Upper lobe of left lung (tissue), 4 donors: ENCODE measurements around the gene TMEM9B.

ENCODE experiments used
- EP300 ChIP-seq, 4 donors: sonication (generic); formaldehyde crosslinking; IDR thresholded peaks; one replicate each; pipeline ENCODE4 v1.5.1; 2017; ENCODE audit warnings: antibody characterized with exemption in 4 of 4, control low read depth in 2 of 4
- POLR2A ChIP-seq, 4 donors: fragments of 450-650 bp; IDR thresholded peaks; one replicate each; pipeline ENCODE4 v1.5.1; 2016 to 2017; ENCODE audit warnings: antibody characterized with exemption in 4 of 4, mild to moderate bottlenecking in 2 of 4
- POLR2AphosphoS5 ChIP-seq, 2 donors: sonication (generic); formaldehyde crosslinking; IDR thresholded peaks; one replicate each; pipeline ENCODE4 v1.5.1; 2017; ENCODE audit warnings: antibody characterized with exemption in 2 of 2
- TF ChIP-seq, protein P1 (sequence below), 6 experiments: fragments of 450-650 bp in 4 of 6; fragments of 200-600 bp in 2 of 6; sonication (generic) in 2 of 6; IDR thresholded peaks; one replicate each; pipeline ENCODE4 v1.5.1; 2016 to 2019; ENCODE audit warnings: antibody characterized with exemption in 6 of 6

DNA sequence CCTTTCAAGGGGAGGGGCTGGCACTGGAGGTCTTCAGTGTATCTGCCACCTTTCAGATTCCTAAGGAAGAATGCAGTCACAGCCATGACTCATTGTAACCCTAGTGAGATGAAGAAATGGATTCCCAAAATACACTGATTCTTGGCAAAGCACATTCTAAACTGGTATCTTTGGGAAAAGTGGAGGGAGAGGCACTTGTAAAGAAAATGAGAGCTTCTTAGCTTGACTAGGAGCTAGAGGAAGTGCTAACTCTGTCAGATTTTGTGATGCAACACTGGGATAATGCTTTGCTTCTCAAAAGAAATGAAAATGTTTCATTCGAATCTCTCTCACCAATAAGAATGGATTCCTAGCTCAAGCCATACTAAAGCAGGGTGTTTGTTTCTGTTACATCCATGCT is 25.2 kb upstream of the TMEM9B start:
- TF ChIP-seq, protein P1, sequence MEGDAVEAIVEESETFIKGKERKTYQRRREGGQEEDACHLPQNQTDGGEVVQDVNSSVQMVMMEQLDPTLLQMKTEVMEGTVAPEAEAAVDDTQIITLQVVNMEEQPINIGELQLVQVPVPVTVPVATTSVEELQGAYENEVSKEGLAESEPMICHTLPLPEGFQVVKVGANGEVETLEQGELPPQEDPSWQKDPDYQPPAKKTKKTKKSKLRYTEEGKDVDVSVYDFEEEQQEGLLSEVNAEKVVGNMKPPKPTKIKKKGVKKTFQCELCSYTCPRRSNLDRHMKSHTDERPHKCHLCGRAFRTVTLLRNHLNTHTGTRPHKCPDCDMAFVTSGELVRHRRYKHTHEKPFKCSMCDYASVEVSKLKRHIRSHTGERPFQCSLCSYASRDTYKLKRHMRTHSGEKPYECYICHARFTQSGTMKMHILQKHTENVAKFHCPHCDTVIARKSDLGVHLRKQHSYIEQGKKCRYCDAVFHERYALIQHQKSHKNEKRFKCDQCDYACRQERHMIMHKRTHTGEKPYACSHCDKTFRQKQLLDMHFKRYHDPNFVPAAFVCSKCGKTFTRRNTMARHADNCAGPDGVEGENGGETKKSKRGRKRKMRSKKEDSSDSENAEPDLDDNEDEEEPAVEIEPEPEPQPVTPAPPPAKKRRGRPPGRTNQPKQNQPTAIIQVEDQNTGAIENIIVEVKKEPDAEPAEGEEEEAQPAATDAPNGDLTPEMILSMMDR (IDR thresholded peaks at IDR 0.05), result no peak
- TF ChIP-seq POLR2A (IDR thresholded peaks at IDR 0.05), result no peak
- TF ChIP-seq POLR2AphosphoS5 (IDR thresholded peaks at IDR 0.05), result no peak
- no peak for TF ChIP-seq EP300 (IDR thresholded peaks at IDR 0.05)
